ENCODE measurements around the gene SCYGR1.
"Not testable (repeated sequence)": the region's sequence is repeated elsewhere in the genome, so short reads cannot be mapped to it uniquely, and the experiment has no call there.

SCYGR1 gene

DNA sequence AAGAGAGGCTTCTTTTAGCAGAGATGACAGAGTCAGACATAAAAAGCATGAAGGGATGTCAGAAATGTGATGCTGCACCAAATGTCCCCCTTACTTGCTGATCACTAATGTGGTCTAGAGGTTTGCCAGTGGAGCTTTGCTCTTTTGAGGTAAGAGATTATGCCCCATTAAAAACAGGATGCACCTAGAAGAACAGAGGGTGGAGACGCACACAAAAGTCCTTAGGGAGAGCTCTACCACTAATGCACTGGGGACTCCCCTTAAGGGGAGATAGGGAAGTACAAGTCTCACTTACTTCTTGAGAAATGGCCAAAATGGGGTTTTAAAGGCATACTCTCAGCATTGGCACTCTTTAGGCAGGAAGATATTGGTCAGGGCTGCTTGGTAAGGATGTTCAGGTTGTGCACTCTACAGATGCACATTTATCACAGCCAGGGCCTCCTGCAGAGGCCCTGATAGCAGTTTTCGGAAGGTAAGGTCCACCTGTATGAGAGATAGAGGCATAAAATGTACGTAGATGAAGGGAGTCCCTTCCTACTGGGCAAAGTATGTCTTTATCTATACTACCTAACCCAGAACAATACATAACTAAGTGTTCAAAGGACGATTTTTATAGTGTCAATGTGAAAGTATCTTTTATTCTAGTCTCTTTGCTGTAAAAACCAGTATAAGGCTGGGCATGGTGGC, 17.0 kb upstream of the SCYGR1 start:
- in situ Hi-C loops (cut with HindIII; ENCODE audit: low sequenced_read_pairs) = no loop called here

DNA sequence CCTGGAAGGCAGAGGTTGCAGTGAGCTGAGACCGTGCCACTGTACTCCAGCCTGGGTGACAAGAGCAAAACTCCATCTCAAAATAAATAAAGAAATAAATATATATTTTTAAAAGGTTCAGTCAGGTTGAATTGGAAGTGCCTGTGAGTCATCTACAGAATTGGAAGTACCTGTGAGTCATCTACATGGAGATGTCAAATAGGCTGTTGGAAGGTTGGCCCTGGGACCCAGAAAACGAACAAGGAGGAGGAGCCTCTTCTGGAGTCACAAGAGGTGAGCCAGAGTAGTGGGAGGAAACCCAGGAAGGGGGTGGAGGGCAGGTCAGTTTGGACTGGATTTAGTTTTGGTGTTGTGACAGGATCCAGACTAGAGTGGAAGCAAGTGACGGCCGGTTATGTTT, 15.2 kb upstream of the SCYGR1 start:
- in situ Hi-C loops (cut with HindIII; ENCODE audit: low sequenced_read_pairs) = no loop called here

DNA sequence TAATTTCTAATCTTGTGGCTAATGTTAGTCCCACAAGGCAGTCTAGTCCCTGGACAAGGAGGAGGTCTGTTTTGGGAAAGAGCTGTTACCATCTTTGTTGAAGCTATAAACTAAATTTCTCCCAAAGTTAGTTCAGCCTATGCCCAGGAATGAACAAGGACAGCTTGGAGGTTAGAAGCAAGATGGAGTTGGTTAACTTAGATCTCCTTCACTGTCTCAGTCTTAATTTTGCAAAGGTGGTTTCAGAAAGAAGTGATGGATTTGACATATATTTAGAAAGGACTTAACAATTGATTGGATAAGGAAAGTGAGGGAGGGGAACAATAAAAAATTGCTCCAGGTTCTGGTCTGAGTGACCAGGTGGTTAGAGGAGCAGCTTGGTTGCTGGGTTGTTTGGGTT, 14.6 kb upstream of the SCYGR1 start:
- in situ Hi-C loops (cut with HindIII; ENCODE audit: low sequenced_read_pairs) = no loop called here

DNA sequence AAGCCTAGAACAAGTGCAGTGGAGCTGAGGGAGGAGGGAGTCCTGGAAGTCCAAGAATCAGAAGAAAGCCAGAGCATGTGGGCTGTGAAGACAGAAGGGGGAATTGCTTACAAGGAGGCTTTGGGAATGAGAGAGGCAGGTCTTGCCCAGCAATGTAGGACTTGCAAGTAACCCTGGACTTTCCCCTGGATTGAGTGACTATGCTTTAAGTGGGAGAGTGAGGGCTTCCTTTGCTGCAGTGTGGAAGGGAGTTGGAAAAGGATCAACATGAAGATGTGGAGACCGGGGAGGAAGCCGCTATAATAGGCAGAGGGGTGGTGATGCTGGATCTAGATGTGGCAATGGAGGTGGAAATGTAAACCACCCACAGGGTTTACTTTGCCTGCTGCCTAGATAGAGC, 13.8 kb upstream of the SCYGR1 start:
- in situ Hi-C loops (cut with HindIII; ENCODE audit: low sequenced_read_pairs) = no loop called here

DNA sequence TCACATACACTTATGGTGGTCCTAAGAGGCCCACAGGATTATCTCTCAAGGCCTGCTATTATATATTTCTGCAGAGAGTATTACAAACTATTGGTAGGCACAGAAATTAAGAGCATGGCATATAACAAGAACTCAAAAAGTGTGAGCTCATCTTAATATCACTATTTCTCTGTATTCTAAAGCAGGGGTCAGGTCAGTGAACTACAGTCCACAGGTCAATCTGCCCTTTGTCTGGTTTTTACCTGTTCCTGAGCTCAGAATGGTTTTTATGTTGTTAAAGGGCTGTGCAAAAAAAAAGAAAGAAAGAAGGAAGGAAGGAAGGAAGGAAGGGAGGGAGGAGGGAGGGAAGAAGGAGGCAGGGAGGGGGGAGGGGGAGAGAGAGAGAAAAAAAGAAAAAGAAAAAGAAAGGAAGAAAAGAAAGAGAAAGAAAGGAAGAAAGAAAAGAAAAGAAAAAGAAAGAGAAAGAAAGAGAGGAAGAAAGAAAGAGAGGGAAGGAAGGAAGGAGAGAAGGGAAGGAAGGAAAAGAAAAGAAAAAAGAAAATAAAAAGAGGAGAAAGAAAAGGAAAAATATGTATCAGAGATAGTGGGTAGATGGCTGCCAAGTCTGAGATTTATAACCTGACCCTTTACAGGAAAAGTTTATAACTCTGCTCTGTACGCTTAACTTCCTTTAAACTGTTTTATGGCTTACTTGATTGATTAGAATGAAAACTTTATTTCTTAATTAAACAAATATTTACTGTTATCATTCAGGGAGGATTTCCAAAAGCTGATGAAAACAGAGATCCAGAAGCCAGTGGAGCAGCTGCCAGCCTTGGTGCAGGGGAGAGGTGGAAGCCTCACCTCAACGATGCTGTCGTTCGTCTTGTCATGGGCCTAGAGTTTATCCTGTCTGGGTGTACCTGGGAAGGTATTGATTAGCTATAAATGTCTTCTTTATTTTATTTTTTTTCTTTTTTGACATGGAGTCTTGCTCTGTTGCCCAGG, 11.2 kb upstream of the SCYGR1 start:
- in situ Hi-C loops (cut with HindIII; ENCODE audit: low sequenced_read_pairs) = no loop called here

DNA sequence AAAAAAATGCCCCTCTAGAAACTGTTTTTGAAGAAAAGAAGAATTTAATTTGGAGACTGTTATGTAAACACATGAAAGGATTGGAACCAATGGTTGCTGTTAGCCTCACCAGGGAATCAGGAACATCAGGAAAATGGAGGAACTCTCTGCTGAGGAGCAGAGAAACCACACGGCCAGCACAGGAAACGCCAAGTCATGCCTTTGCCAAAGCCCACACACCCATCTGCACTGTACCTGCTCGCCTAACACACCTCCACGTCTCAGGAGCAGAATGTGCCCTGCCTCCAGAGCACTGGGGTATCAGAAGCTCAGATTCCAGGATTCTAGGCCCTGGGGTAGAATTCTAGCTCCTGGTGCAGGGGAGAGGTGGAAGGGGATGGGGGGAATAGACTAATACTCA, 9.8 kb upstream of the SCYGR1 start:
- in situ Hi-C loops (cut with HindIII; ENCODE audit: low sequenced_read_pairs) = no loop called here

DNA sequence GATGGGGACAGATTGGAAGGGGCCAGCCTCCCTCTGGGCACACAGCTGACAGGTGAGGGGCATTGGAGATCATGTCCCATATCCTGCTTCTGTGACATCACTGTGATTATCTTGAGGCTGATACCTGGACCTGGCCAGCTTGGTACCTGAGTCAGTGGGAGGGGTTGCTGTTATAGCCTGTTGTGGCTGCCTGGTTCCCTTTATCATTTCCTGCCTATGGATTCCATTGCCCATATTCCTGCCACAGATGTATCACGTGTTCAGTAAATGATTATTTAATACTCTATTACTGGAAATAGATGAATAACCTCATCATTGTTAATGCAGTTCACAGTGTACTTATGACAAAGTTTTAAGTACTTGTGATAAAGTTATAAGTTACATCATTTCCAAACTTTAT, 7.8 kb upstream of the SCYGR1 start:
- in situ Hi-C loops (cut with HindIII; ENCODE audit: low sequenced_read_pairs) = no loop called here

DNA sequence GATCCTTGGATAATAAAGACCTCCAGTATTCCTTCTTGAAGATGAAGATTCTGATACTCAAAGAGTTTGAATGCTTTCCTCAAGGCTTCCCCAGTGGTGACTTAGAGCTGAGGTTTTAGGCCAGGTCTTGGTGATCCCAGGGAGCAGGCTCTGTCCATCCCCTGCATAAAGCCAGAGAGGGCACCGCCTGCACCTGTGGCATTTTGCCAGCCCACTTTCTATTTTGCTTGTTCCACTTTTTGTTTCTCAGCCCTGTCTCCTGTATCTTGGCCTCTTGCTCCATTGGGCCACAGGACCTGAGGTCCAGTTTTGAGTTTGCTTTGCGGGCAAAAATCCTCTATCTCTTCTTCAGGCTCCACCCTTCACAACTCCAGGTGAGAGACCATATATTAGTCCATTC, 6.7 kb upstream of the SCYGR1 start:
- in situ Hi-C loops (cut with HindIII; ENCODE audit: low sequenced_read_pairs) = no loop called here

DNA sequence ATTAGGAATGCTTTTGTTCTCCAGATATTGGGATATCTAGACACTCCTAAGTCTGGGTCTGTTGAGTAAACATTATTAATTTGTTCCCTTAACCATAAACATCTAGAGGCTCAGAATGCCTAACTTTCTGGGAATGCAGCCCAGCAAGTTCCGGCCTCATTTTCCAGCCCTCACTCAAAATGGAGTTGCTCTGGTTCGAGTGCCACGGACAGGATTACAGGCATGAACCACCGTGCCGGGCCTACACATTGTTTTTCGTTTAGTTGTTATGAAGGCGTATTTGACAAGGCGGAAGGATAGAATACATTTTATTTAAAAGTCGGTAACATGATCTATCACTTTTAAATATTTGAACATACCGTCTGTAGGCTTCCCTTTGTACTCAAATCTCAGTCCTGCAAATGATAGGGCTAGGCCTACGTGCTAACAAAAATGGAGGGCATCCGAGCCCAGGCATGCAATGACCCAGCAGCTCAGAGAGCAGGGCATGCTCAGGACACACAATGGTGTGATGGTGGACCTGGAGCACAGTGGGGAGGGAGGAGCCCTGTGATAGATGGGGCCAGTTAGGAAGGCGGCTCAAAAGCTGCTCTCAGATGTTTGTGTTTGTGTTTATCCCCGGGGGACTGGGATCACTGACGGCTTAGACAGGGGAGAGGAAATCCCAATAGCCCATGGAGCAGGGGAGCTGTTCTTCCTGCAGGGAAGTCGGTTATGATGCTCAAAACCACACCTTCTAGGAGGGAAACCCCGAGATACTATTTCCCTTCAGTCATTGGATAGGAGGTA, 2.9 kb upstream of the SCYGR1 start:
- in situ Hi-C loops (cut with HindIII; ENCODE audit: low sequenced_read_pairs) = no loop called here

DNA sequence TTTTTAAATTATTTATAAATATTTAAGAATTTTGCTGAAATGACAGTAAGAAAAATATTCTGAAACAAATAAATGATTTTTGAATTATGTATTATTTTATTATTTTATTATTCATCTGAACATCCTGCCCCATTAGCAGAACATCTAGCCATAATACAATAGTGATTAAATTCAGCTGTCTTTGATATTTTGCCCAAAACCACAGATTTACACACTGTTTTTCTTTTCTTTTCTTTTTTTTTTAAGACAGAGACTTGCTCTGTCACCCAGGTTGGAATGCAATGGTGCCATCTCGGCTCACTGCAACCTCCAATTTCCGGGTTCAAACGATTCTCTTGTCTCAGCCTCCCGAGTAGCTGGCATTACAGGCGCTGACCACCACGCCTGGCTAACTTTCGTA, 1.9 kb upstream of the SCYGR1 start:
- in situ Hi-C loops (cut with HindIII; ENCODE audit: low sequenced_read_pairs) = no loop called here

DNA sequence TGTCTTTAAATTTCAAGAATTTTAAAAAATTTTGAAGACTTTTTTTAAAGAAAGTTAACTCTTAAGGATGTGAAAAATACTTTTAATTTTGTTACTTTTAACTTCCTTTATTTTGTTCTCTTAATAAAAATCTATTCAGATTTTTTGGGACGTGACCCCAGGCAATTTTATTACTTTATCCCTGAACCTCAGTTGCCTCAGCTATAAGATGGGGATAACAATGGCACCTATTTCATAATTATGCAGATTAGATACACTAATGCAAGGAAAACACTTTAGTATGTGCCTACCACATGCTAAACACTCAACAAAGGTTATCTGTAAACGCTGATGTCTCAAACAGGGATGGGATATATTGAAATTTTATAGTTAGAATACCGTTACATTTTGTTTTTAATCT, 1.5 kb upstream of the SCYGR1 start:
- in situ Hi-C loops (cut with HindIII; ENCODE audit: low sequenced_read_pairs) = no loop called here

DNA sequence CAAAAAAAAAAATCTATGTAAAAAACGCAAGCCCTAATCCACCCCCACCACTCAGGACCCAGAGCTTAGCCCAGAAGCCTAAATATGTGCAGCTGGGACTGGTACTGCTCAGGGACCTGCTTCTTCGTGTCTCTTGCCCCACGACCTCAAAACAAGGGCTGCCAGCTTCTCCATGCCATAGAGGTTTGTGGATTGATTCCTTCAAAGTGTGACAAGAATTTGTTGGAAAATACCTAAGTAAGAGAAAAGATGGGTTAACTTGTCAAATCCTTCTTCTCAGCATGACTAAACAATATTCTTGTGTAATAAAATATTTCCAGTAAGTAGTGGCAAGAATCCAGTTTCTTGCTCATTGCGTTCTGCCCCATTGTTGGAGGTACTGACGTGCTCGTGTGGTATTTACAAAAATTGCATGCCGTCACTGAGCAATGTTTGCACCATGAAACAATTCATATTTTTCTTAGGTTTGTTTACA, 825 bp upstream of the SCYGR1 start:
- in situ Hi-C loops (cut with HindIII; ENCODE audit: low sequenced_read_pairs) = no loop called here

DNA sequence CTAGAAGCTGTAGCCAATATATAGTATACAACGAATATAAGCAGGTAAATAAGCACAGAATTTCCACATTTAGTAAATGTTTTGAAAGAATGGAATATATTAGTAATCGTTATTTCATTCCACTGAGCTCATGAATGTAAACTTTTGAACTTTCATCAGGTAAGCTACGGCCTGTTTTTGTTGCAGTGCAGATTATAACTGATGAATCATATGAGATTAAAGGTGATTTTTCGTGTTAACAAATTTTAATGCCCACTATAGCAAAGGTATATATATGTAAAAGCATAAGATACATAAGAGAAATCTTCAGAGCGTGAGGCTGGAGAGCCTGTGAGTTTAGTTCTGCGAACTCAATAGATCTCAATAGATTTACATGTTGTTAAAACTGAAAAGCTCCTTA, 1.1 kb downstream of the SCYGR1 start:
- in situ Hi-C loops (cut with HindIII; ENCODE audit: low sequenced_read_pairs) = no loop called here

DNA sequence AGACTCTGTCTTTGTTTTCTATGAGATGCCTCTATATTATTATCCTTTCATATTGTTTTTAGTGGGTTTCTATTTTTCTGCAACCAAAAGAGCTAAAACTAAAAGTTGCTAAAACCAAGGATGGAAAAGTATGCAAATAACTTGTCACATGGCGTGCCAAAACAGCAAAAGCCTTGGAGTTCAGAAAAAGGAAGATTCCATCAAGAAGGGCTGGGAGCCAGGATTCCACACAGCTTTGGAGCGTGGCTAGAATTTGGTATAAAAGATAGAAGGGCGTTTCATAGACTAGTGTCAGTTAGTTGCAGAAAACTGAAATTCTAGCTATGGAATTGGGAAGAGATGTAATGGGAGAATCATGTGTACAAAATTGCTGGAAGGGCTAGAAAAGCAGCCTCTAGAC, 4.1 kb downstream of the SCYGR1 start:
- in situ Hi-C loops (cut with HindIII; ENCODE audit: low sequenced_read_pairs) = no loop called here

DNA sequence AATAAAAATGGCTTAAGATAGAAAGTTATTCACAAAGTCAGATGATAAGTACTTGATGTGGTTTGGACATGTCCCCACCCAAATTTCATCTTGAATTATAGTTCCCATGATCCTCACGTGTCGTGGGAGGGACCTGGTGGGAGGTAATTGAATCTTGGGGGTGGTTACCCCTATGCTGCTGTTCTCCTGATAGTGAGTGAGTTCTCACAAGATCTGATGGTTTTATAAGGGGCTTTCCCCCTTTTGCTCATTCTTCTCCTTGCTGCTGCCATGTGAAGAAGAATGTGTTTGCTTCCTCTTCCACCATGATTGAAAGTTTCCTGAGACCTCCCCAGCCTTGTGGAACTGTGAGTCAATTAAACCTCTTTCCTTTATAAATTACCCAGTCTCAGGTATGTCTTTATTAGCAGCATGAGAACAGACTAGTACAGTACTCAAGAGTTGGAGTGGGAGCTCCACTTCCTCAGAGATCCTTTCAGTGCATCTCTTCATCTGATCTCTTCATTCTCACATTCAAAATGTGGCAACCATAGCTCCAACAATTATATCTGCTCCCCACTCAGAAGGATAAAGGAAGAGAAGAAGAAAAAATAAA, 5.4 kb downstream of the SCYGR1 start:
- in situ Hi-C loops (cut with HindIII; ENCODE audit: low sequenced_read_pairs) = not testable (repeated sequence)

DNA sequence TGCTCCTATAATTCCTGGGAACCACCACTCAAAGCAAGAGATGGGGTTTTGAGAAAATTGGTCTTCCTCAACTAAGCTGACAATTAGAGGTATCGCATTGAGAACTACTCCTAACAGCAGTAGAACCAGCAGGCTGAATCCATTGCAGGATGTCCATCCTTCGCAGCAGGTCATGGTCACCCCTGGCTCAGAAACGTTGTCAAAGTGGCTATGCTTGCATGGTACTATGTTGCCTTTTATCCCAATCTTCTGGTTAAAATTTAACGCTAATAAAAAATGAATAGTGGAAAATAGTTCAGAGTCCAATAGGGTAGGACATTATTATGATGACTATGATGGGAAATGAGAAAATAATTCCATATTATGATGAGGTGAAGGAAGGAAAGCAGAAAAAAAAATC, 8.7 kb downstream of the SCYGR1 start, which contains the start of gene TM4SF20:
Gene TM4SF20 (minus strand): TSS at position 212 of the 400 bp plus-strand sequence. CDS start 38 bp downstream, at position 174.
- in situ Hi-C loops (cut with HindIII; ENCODE audit: low sequenced_read_pairs) = no loop called here

DNA sequence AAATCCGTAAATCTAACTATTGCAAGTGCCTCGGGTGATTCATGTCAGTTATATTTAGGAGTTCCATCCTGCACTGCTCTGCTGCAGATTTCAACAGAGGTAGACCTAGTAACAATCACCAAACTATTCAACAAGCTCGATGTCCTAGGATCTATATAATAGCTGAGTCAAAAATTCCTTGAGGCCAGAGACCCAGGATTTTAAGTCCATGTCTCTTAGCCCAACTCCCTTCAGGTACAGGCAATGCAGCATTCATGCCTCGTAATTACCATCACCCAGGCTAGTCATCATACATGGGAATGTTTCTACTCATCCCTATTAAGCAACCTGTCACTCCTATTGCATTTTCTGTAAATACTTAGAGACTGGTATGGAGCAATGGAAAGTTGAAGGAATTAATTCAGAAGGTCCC, 9.4 kb downstream of the SCYGR1 start:
- in situ Hi-C loops (cut with HindIII; ENCODE audit: low sequenced_read_pairs) = no loop called here

DNA sequence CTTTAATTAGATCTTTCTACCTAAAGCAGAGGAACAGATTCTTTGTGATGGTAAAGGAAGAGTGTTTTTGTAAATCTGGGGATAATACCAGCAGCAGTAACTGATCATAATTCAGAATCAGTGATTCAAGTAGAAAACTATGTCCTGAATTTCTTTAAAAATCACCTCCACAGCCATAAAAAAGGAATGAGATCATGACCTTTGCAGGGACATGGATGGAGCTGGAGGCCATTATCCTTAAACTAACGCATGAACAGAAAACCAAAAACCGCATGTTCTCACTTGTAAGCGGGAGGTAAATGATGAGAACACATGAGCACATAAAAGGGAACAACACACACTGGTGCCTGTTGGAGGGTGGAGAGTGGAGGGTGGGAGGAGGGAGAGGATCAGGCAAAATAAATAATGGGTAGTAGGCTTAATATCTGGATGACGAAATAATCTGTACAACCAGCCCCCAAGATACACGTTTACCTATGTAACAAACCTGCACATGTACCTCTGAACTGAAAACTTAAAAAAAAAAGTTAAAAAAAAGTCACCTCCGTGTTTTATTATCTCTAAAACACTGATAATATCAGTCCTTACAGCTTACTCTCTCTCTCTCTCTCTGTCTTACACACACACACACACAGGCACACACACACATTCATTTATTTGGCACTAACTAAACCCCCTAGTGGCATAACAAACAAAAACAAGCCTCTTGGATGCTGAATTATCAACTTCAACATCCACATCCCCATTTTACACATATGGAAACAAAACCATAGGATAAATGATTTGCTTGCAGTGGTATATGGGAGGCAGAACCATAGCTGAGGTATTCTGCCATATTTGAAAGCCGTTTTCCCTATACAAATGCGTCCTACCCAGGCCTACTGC, 10.0 kb downstream of the SCYGR1 start:
- in situ Hi-C loops (cut with HindIII; ENCODE audit: low sequenced_read_pairs) = no loop called here

DNA sequence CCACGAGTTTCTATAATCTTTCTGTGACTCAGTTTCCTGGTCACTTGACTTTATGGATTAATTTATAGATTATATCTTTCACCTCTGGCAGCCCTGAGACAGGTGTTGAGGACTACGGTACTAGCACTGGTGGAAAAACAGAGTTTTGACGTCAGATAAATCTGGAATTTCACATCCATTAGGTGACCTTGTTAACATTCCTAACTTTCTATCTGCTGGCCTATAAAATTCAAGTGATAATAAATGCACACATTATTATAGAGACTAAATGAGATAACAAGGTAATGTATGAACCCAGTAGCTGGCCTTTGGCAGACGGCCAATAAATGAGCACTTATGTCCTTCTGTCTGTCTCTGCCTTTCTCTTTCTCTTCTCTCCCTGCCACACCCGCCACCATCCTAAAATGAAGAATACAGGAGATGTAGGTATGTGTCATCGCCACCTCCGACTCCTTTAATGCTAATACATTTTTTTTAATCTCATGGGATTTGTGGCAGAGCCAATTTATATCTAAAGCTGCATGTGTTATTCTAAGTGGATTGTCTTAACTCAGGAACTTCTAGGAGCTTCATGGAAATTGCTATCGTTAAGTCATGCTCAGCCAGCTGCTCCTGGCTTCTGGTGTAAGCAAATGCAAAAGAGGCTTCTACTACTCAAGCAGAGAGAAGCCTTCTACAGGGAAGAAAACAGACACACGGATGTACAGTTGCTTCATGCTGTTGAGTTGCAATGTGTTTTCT, 10.9 kb downstream of the SCYGR1 start:
- in situ Hi-C loops (cut with HindIII; ENCODE audit: low sequenced_read_pairs) = no loop called here
